Left colon (tissue), 2 donors: Measurements from ENCODE around the gene WSCD2. TPM values are rescaled to one million over a fixed set of nuclear protein-coding genes. Genes with fewer than 3 reads are reported as not detected.

Source experiments
- ATAC-seq: fragments of 200-7000 bp; cut with Tn5 transposase; one replicate; pipeline ENCODE4 v1.9.1; 2020; ENCODE audit warnings: mild to moderate bottlenecking, moderate library complexity
- DNase-seq, 2 donors: peaks; one replicate each; pipeline ENCODE4 v3.0.0-alpha.2; 2020
- intact Hi-C, 2 donors: fragments of 100-400 bp; cut with DNase I in 1 of 2; cut with micrococcal nuclease in 1 of 2; formaldehyde crosslinking; loops; one replicate each; pipeline versions ENCODE4 v1.11.2 to v1.14.0; 2022; cut with DNase I, micrococcal nuclease
- total RNA-seq, 2 donors: library from RNA; stranded (reverse); fragmentation: NEBNext Ultra II Directional; extraction: Animal tissue kit (Norgen Biotek cat#: 25700); gene quantifications; one replicate each; pipeline ENCODE4 v1.2.1, GENCODE V29; 2021
- donor health status: DM: no; HTN: no; CAD: no.
- donor health status: DM: yes; HTN: yes; CAD: no.

Gene WSCD2
- total RNA-seq, 2 donors from 2014 or later: 0.46 to 0.87 TPM

GRCh38 chr12:108270035-108270848 is 141.2 kb downstream of the WSCD2 start:
- ATAC-seq (no peak), DNase-seq (no peak)
- intact Hi-C loops: no loop called here

DNA sequence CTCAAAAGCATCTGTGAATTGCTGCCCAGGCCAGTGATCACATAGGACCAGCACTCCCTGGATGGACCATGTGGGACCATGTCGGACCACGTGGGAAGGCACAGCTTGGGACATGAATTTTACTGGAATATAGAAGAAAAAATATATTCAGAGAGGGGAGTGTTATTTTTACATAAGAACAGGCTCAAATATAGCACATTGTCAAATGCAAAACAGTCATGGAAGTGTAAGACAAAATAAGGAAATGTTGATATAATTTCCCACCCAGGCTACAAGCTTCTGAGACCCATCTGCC is 141.7 kb downstream of the WSCD2 start:
- no peak for DNase-seq
- intact Hi-C loops: no loop called here
- ATAC-seq: no peak

DNA sequence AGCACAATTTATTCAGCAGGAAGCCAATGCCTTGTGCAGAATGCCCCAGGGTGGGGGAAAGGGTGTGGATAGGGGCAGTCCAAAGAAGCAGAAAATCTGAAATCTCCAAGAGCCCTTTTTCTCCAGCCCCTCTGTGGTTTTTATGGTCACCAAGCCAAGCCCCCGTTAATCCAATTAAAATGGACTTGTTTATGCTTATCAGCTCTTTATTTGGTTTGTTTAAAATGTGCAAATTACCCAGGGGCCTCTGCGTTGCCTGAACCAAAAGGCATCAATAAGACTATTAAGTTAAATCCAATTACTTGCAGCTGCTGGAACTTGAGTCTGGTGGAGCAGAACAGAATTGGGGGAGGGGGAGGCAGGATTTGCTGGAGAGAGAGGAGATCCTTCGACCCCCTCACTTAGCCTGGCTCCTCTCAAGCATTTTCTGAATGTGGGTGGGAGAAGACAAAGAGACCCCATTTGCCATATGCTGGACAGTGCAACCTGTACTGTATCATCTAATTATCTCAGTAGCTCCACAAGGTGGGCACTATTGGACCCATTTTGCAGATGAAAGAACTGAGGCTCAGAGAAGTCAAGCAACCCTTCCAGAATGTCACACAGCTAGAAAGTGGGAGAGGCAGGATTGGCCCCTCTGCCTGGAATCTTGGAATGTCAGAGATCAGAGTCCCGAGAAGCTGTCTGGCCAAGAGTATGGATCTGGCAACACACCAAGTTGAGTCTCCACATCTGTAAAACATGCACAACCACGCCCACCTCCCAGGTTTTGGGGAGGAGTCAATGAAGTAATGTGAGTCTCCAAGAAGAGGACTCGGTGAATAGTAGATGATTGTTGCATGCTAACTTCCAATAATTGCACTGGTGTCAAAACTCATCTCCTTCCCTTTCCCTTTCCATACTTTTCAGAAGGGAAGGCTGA is 143.1 kb downstream of the WSCD2 start:
- ATAC-seq (no peak), DNase-seq (no peak)
- intact Hi-C loops: no loop called here

DNA sequence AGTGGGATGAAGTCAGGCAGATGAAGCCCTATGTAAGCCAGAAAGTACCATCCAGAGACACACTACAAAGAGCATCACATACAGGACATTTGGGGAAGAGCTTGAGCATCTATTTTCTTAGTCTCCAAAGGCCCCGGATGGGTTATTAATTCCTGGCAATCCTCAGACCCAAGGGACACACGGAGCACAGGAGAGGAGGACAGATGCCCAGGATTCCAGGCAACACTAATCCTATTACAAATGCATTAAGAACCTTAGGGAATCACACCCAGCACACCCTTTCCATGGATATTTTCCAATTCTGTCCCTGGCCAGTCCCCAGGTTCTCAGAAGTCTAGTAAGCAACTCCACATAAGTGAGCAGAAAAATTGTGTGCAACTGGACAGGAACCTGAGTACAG is 144.1 kb downstream of the WSCD2 start:
- intact Hi-C loops: no loop called here
- ATAC-seq: no peak

GRCh38 chr12:108277613-108278012 is 148.5 kb downstream of the WSCD2 start:
- intact Hi-C loops: no loop called here
- ATAC-seq (no peak), DNase-seq (no peak)

More for the DNA sequence above, 144.1 kb downstream of the WSCD2 start:
- DNase-seq: no peak

DNA sequence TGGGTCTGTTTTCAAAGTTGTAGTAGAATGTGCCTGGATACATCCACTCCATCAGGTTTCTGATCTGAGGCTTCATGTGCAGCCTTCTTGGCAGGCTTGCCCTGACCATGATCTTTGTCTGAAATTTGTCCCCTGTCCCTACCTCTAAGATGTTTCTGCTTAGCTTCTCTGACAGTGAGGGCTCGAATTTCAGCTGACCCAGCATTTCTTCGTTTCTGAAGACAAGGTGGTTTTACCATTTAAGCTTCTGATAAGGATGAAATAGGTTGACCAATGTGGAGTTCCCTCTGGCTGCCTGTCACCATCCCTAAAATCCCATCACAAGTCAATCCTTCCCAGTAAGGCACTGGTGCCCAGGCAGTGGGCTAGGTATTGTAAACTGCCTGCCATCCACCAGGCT is 153.1 kb downstream of the WSCD2 start:
- no peak for ATAC-seq

GRCh38 chr12:108282676-108283075 is 153.6 kb downstream of the WSCD2 start:
- intact Hi-C loops: no loop called here
- DNase-seq (no peak), ATAC-seq (no peak)

More for the DNA sequence above, 153.1 kb downstream of the WSCD2 start:
- DNase-seq: no peak
- intact Hi-C loops: no loop called here

DNA sequence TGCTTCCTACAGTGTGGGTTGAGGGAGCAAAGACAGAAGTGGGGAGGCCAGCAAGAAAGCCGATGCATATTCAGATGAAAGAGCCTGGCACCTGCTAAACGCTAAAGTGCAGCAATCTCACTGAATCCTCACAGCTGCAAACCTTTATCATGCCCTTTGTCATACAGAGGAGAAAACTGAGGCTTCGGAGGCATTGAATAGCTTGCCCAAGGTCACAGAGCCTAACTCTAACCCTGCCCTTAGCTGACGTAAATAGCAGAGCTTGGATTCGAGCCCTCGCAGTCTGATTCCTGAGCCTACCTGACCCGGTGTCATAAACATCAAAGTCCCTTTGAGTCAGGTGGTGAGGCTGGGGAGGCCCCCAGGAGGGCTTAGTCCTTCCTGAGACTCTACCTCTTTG is 155.1 kb downstream of the WSCD2 start:
- ATAC-seq: no peak
- no peak for DNase-seq
- intact Hi-C loops: no loop called here

DNA sequence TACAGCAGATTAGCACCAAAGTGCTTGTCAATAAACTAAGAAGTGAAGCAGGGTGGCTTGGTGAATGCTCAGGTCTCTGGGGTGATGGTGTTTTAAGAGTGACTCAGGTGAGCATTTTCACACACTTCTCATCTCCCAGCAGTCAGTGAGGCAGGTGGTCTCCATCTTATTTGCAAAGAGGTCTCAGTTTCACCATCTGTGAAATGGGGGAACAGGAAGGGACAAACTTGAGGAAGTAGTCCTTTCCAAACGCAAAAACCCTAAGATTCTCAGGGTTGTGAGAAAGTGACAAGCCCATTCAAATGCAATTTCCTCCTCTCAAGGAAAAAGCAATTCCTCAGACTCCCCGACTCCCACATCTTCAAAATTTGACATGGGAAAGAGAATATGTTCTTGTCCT is 155.9 kb downstream of the WSCD2 start:
- intact Hi-C loops: no loop called here
- ATAC-seq (no peak), DNase-seq (no peak)

- no peak for DNase-seq
- no peak for ATAC-seq
These were observed 158.1 kb downstream of the WSCD2 start for GRCh38 chr12:108287227-108287626.

GRCh38 chr12:108289350-108290161 is 160.5 kb downstream of the WSCD2 start:
- intact Hi-C loops: no loop called here
- ATAC-seq (no peak), DNase-seq (peak in 1 of 2 donors; percentile 43)

More at GRCh38 chr12:108287227-108287626, 158.1 kb downstream of the WSCD2 start:
- intact Hi-C loops: no loop called here

DNA sequence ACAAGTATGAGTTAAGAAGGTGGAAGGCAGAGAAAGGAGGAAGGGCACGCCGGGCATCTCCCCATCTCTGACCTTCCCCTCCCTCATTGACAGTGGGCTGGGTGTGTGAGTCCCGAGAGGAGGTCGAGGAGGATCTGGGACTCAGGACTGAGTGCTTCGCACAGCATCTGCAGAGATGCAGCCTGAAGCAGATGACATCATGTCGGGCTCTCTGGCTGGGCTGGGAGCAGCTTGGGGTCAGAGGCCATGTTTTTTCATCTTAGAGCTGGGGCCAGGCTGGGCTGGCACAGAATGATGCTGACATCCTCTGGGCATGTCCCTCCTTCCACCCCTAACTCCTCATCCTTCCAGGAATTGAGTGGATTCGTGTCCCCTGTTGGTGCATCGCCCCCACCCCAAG is 166.6 kb downstream of the WSCD2 start:
- no peak for ATAC-seq
- intact Hi-C loops: no loop called here
- no peak for DNase-seq

GRCh38 chr12:108296945-108297344 is 167.9 kb downstream of the WSCD2 start:
- DNase-seq (no peak), ATAC-seq (no peak)
- intact Hi-C loops: no loop called here

DNA sequence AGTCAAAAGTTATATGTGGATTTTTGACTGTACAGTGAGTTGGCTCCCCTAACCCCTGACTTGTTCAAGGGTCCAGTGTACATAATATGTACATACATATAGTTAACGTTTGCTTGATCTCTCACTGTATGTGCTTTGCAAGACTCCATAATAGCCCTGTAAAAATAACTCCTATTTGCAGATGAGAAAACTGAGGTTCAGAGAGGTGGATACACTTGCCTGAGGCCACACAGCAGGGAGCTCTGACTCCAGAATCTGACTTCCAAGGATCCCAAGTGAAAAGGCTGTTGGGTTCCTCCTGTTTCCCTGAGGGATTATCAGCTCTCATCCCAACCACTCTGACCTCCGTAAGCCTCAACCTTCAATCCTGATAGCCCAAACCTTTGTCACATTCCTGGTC is 168.3 kb downstream of the WSCD2 start:
- intact Hi-C loops: no loop called here
- DNase-seq (no peak), ATAC-seq (no peak)

DNA sequence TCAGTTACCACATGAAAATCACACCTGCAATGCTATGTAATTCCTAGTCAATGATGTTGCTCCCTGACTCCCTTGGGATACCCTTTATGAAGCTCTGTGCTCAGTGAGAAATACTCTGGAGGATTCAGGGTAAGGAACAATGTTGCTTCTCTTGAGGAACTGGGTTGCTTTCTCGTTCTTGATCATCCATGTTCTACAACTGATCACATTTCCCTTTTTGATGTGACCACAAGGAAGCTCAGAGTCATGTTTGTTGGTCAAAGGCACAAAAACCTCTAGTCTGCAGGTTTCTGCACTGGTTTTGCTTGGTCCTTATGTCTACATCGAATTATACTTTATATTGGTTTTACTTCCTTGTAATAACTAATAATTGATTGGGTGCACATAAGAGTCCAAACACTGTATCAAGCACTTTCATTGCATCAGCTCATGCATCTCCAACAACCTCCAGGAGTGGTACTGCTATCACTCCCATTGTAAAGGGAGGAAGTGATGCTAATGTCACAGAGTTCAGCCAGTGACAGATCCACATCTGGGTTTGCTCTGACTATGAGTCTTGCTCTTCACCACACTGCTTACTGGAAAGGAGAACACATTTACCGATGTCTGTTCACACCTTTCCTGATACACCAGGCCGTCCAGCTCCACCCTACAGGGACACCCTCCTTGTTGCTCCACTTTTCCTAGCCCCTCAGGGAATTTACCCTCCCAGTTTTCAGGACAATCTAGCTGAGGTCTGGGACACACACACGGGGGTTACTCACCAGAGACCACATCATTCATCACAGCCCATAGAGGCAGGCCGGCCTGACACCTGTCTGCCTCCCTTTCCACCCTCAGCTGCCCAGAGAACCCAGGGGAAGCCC is 169.0 kb downstream of the WSCD2 start:
- no peak for DNase-seq

GRCh38 chr12:108298761-108299275 is 169.7 kb downstream of the WSCD2 start:
- ATAC-seq: no peak
- intact Hi-C loops: no loop called here
- DNase-seq: no peak

More for the DNA sequence above, 169.0 kb downstream of the WSCD2 start:
- ATAC-seq: no peak
- intact Hi-C loops: no loop called here

DNA sequence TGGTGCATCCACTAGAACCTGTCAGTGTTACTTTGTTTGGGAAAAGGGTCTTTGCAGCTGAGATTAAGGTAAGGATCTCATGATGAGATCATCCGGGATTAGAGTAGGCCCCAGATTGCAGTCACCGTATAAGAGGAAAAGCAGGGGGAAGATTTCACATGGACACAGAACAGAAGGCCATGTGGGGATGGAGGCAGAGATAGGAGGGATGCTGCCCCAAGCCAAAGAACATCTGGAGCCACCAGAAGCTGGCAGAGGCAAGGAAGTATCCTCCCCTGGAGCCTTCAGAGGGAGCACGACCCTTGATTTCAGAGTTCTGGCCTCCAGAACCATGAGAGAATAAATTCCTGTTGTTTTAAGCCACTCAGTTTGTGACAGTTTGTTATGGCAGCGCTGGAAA is 170.4 kb downstream of the WSCD2 start:
- intact Hi-C loops: no loop called here
- no peak for DNase-seq
- no peak for ATAC-seq
